ENCODE measurements around the gene ZNF550. TPM values are rescaled to one million over a fixed set of nuclear protein-coding genes. Genes with fewer than 3 reads are reported as not detected.
"Not testable (repeated sequence)": the region's sequence is repeated elsewhere in the genome, so short reads cannot be mapped to it uniquely, and the experiment has no call there.

Gene ZNF550
- total RNA-seq, 1 experiment from 2014 or later = 13.4 TPM

DNA sequence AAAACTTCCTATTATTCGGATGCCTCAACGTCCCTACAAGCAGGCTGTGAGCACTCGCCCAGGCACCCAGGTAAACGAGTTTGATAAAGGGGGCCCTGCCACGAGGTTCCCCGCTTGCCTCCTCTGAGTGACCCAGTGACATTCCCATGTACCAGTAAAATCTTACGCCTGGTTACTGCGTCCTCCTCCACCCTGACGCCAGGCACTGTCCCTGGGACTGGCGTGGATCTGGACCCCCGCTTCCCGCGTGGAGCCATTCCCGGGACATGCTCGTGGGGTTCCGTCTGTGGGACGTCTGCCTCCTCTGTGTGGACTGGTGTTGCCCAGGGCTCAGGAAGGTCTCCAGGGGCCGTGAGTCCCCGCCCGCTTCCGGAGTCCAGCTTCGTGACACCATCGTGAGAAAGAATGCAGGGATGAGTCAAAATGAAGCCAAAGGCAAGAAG lies 407 bp upstream of the ZNF550 start:
- peaks cover 16% of the 10 kb centered on the region for H3K36me3 ChIP-seq
- H3K4me1 ChIP-seq = no peaks in the 10 kb centered on the region
- no peaks in the 10 kb centered on the region for H3K27me3 ChIP-seq
- peak overlapping the region; percentile 82 for H3K4me3 ChIP-seq
- no peak overlapping the region for H3K27ac ChIP-seq
- DNase-seq = no peak
- peaks cover 5% of the 10 kb centered on the region; the same call in 1 of the 2 replicates for H3K9me3 ChIP-seq (replicated peaks)

DNA sequence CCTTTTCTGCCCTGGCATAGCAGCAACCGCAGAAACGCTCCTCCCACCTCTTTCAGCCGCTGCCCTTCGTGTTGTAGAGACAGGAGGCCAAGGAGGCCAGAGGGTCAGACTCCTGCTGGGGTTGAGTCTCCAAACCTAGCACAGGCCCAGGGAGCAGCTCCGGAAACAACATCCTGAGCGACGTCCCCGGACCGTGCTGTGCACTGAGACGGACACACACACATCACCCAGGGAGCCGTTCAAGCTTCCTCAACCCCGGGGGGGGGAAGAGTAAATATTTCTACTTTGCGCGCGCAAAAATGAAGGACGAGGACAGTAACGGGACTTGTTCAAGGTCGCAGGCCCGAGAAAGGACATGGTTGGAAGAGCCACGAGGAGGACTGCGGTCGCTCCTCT lies 657 bp downstream of the ZNF550 start:
- peak; percentile 24 to 33 for DNase-seq
- H3K4me3 ChIP-seq = peak overlapping the region; percentile 82
- peaks cover 8% of the 10 kb centered on the region; the same call in 1 of the 2 replicates for H3K9me3 ChIP-seq (replicated peaks)
- H3K27ac ChIP-seq = peak overlapping the region; percentile 67
- H3K36me3 ChIP-seq = peaks cover 27% of the 10 kb centered on the region
- H3K27me3 ChIP-seq = no peaks in the 10 kb centered on the region
- no peaks in the 10 kb centered on the region for H3K4me1 ChIP-seq

DNA sequence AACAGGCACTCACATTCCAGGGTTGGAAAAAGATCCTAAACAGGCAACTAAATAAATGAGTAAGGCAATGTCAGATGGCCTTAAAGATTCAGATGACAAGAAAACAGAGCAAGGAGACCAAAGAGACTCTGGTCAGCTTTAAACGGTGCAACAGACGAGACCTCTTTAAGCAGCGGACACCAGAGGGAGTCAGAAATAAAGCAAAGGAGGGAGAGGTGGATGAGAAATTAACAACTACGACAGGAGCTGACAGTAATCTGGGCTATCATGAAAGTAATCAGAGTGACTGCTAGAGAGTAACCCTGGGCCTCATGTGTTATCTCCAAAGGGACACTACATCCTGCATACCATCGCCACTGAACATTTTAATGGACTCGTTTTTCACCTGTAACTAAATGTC lies 1.1 kb downstream of the ZNF550 start:
- peak overlapping the region; percentile 82 for H3K4me3 ChIP-seq
- DNase-seq = no peak
- peaks cover 5% of the 10 kb centered on the region; the same call in 1 of the 2 replicates for H3K9me3 ChIP-seq (replicated peaks)
- no peak overlapping the region for H3K27ac ChIP-seq
- peaks cover 32% of the 10 kb centered on the region for H3K36me3 ChIP-seq
- no peaks in the 10 kb centered on the region for H3K27me3 ChIP-seq
- H3K4me1 ChIP-seq = no peaks in the 10 kb centered on the region

DNA sequence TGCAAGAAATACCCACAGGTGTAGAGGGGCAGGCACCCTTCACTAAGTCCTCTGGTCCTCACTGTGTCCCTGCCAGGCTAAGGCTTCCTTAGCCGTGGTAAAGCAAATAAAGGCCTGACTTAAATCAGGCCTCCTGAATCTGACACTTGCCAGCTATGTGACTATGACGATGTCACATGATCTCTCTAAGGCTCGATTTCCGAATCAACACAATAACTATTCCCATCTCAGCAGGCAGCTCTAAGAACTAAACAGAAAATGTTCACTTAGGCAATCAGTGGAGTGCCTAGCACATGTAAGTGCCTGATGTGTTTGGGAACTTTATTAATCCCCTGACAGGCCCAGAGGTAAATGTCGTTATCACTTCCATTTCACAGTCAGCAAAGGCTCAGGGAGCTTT lies 2.0 kb downstream of the ZNF550 start:
- H3K9me3 ChIP-seq (replicated peaks) = peaks cover 4% of the 10 kb centered on the region; the same call in 1 of the 2 replicates
- H3K27me3 ChIP-seq = no peaks in the 10 kb centered on the region
- no peak overlapping the region for H3K27ac ChIP-seq
- H3K36me3 ChIP-seq = peaks cover 41% of the 10 kb centered on the region
- no peak overlapping the region for H3K4me3 ChIP-seq
- H3K4me1 ChIP-seq = no peaks in the 10 kb centered on the region
- no peak for DNase-seq

DNA sequence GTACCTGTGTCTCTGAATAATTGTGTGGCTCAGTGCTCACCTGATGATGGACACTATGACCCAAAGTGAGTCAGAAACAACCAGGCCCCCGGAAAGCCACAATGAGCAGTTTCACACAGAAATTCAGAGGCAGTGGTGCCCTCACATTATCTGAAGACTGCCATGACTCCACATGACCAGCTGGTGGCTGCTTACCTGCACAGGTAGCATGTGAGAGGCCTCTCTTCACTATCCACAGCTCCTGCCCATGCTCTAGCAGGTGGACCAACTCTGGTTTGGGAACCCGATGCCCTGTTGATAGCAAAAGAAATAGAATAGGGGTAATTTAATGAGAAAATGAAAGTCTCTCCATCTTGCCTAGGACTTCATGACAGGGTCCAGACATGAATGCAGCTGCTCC lies 7.2 kb downstream of the ZNF550 start:
- Histone ChIP-seq H3K9me3 (replicated peaks) (peaks cover 4% of the 10 kb centered on the region; the same call in 1 of the 2 replicates), H3K36me3 (peaks cover 90% of the 10 kb centered on the region), H3K4me1 (no peaks in the 10 kb centered on the region), H3K27me3 (no peaks in the 10 kb centered on the region), H3K27ac (no peak overlapping the region), H3K4me3 (no peak overlapping the region)
- no peak for DNase-seq

- no peaks in the 10 kb centered on the region for H3K27me3 ChIP-seq
- no peaks in the 10 kb centered on the region for H3K4me1 ChIP-seq
- peaks cover 97% of the 10 kb centered on the region for H3K36me3 ChIP-seq
- no peak overlapping the region for H3K27ac ChIP-seq
- H3K4me3 ChIP-seq = no peak overlapping the region
- peaks cover 35% of the 10 kb centered on the region for H3K9me3 ChIP-seq (replicated peaks)
- DNase-seq = no peak
Observed at GRCh38 chr19:57546513-57546912, 13.2 kb downstream of the ZNF550 start.

DNA sequence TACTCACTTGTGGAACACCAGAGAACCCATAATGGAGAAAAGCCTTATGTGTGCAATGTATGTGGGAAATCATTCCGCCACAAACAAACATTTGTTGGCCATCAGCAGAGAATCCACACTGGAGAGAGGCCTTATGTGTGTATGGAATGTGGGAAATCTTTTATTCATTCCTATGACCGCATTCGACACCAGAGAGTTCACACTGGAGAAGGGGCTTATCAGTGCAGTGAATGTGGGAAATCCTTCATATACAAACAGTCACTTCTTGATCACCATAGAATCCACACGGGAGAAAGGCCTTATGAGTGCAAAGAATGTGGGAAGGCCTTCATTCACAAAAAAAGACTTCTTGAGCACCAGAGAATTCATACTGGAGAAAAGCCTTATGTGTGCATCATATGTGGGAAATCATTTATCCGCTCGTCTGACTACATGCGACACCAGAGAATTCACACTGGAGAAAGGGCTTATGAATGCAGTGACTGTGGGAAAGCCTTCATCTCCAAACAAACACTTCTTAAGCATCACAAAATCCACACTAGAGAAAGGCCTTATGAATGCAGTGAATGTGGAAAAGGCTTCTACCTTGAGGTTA lies 21.6 kb downstream of the ZNF550 start:
- Histone ChIP-seq H3K4me3 (no peak overlapping the region), H3K27ac (no peak overlapping the region)

GRCh38 chr19:57527136-57527881 lies 32.4 kb downstream of the ZNF550 start, which contains the start of gene ZNF549:
TSS of gene ZNF549 (plus strand) at chr19:57527356. CDS start at chr19:57527574, 218 bp downstream.
- Histone ChIP-seq H3K4me3 (peak within 1 kb of the TSS; percentile 81), H3K27me3 (no peaks in the 10 kb centered on the region), H3K4me1 (no peaks in the 10 kb centered on the region), H3K27ac (peak within 1 kb of the TSS; percentile 33; the same call in 1 of the 2 replicates), H3K36me3 (peaks cover 13% of the 10 kb centered on the region), H3K9me3 (replicated peaks) (peaks cover 6% of the 10 kb centered on the region; the same call in 1 of the 2 replicates)
- peak; percentile 92 to 95 for DNase-seq

More for the DNA sequence above, 21.6 kb downstream of the ZNF550 start:
- H3K4me1 ChIP-seq = no peaks in the 10 kb centered on the region
- peak in 1 of 2 experiments; percentile 9 for DNase-seq
- H3K36me3 ChIP-seq = peaks cover 81% of the 10 kb centered on the region
- peaks cover 51% of the 10 kb centered on the region for H3K9me3 ChIP-seq (replicated peaks)
- H3K27me3 ChIP-seq = no peaks in the 10 kb centered on the region

GRCh38 chr19:57518021-57518420 lies 41.6 kb downstream of the ZNF550 start:
- H3K4me1 ChIP-seq; H3K27me3 ChIP-seq; H3K36me3 ChIP-seq; H3K27ac ChIP-seq; DNase-seq; H3K4me3 ChIP-seq; H3K9me3 ChIP-seq (replicated peaks): not testable (repeated sequence)

DNA sequence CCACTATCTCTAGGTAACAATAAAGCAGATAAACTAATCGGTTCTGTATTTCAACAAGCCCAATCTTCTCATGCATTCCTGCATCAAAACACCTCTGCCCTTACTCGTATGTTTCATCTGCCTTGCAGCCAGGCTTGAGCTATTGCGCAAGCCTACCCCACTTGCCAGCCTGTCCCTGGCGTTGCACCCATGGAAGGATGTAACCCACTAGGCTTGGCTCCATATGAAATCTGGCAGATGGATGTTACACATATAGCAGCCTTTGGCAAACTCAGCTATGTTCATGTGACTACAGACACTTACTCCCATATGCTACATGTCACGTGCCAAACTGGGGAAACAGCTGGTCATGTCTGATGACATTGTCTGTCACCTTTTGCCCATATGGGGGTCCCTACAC lies 44.4 kb downstream of the ZNF550 start:
- Histone ChIP-seq H3K27me3 (no peaks in the 10 kb centered on the region), H3K4me1 (no peaks in the 10 kb centered on the region), H3K27ac (no peak overlapping the region), H3K4me3 (no peak overlapping the region), H3K36me3 (no peaks in the 10 kb centered on the region; the same call in 1 of the 2 replicates), H3K9me3 (replicated peaks) (peaks cover 7% of the 10 kb centered on the region)
- no peak for DNase-seq

- Histone ChIP-seq H3K27ac (no peak overlapping the region), H3K9me3 (replicated peaks) (peaks cover 7% of the 10 kb centered on the region), H3K4me3 (no peak overlapping the region), H3K4me1 (no peaks in the 10 kb centered on the region), H3K27me3 (no peaks in the 10 kb centered on the region), H3K36me3 (peaks cover 14% of the 10 kb centered on the region)
- peak; percentile 24 to 31 for DNase-seq
Observed at GRCh38 chr19:57512845-57513244, 46.8 kb downstream of the ZNF550 start.

DNA sequence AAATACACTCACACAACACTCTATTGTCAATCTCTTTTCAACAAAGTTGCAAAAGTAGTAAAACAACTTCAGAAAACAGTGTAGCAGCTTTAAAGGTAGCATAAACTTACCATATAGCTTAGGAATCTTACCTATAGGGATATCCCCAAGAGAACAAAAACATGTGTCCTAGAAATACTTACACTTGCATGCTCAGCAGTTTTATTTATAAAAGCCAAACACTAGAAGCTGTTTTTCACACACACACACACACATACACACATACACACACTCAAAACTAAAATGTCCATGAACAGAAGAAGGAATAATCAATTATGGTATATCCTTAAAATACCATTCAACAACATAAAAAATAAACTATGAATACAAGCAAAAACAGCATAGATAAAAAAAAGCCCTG lies 48.2 kb downstream of the ZNF550 start:
- no peaks in the 10 kb centered on the region for H3K27me3 ChIP-seq
- H3K4me3 ChIP-seq = no peak overlapping the region
- no peak overlapping the region for H3K27ac ChIP-seq
- H3K9me3 ChIP-seq (replicated peaks) = peaks cover 12% of the 10 kb centered on the region
- H3K4me1 ChIP-seq = no peaks in the 10 kb centered on the region
- H3K36me3 ChIP-seq = peaks cover 26% of the 10 kb centered on the region
- no peak for DNase-seq

GRCh38 chr19:57506163-57506562 lies 53.5 kb downstream of the ZNF550 start:
- Histone ChIP-seq H3K27me3 (no peaks in the 10 kb centered on the region), H3K9me3 (replicated peaks) (peaks cover 5% of the 10 kb centered on the region; the same call in 1 of the 2 replicates), H3K36me3 (peaks cover 55% of the 10 kb centered on the region), H3K4me3 (no peak overlapping the region), H3K27ac (no peak overlapping the region), H3K4me1 (no peaks in the 10 kb centered on the region)
- no peak for DNase-seq

- H3K27me3 ChIP-seq; H3K4me1 ChIP-seq; DNase-seq; H3K9me3 ChIP-seq (replicated peaks); H3K27ac ChIP-seq: not testable (repeated sequence)
- Histone ChIP-seq H3K36me3 (peaks cover 19% of the 10 kb centered on the region), H3K4me3 (peak overlapping the region; percentile 39)
Observed at GRCh38 chr19:57500400-57500799, 59.3 kb downstream of the ZNF550 start.

DNA sequence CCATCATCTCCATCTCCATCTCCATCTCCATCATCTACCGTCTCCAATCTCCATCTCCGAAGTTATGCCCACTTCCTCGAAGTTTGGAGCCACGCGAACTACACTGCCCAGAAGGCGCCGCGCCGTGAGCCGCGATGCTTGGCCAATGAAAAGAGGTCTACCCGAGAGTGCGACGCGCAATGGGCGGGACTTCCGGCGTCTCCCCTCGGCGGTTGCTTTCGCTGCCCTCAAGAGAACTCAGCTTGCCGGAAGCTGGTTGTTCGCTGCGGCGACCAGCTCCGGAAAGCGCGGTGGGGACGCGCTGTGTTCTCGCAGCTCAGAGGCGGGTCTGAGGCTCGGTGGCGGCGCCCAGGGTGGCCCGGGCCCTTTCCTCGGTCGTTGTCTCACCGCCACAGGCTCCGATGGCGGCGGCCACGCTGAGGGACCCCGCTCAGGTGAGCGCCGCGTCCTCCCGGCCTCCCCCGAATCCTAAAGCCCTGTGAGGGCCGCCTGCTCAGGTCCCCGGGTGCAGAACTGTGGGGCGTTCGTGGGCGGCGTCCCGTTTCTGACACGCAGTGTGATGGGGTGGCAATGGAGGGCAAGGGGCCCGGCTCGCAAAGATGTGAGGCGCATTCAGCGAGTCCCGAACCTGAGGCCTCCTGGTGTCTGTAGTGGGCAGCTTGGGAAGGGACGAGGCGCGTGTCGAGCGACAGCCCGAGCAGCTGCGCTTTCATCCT lies 59.8 kb downstream of the ZNF550 start, which contains the start of gene ZNF773:
Gene ZNF773, plus strand, starts transcription at position 259 of the 716 bp plus-strand sequence. Its CDS starts 143 bp downstream, at position 402.
- Histone ChIP-seq H3K4me3 (peak within 1 kb of the TSS; percentile 99), H3K36me3 (peaks cover 19% of the 10 kb centered on the region), H3K27ac (peak within 1 kb of the TSS; percentile 79)
- peak; percentile 96 to 97 for DNase-seq
- H3K9me3 ChIP-seq (replicated peaks); H3K27me3 ChIP-seq; H3K4me1 ChIP-seq: not testable (repeated sequence)

Measured in SJCRH30 (cell line).